Measurements from ENCODE around the gene KLRF1.

GRCh38 chr12:9781360-9781759 is 45.9 kb upstream of the KLRF1 start:
- TF ChIP-seq EZH2 (IDR thresholded peaks at IDR 0.05; ENCODE audit: low read length, unreplicated experiment), result no peak
- TF ChIP-seq EZH2phosphoT487 (IDR thresholded peaks at IDR 0.05; ENCODE audit: borderline replicate concordance, low read length), result no peak

Measured in PC-3 (cell line).